DND-41 (cell line): ENCODE results near the gene RASAL1.
A peak's percentile ranks its signal among the peaks of the same experiment; 100 is the strongest.

Experiments used
- ATAC-seq: fragments of 200-7000 bp; cut with Tn5 transposase; 3 replicates; pipeline ENCODE4 v1.9.1; 2021; ENCODE audit warnings: low read depth; ENCODE audit not compliant: insufficient read depth
- DNase-seq: peaks from one replicate; pipeline ENCODE4 v3.0.0-alpha.2; 2020
- H2AFZ ChIP-seq: 2 replicates; pipeline ENCODE4 v1.6.0; 2012; ENCODE audit warnings: low read depth, low read length
- H3K27ac ChIP-seq: 2 replicates; pipeline ENCODE4 v1.5.1; 2012; ENCODE audit warnings: low read length, inconsistent platforms
- H3K27me3 ChIP-seq: fragments of 200-600 bp; sonication (generic); 2 replicates; pipeline ENCODE4 v1.6.0; 2012; ENCODE audit warnings: low read length, mild to moderate bottlenecking, inconsistent platforms; ENCODE audit not compliant: insufficient read depth, poor library complexity
- H3K36me3 ChIP-seq: 2 replicates; pipeline ENCODE4 v1.5.1; 2012; ENCODE audit warnings: low read length, inconsistent platforms; ENCODE audit not compliant: insufficient read depth
- H3K4me1 ChIP-seq: 2 replicates; pipeline ENCODE4 v1.5.1; 2012; ENCODE audit warnings: mild to moderate bottlenecking, low read length; ENCODE audit not compliant: insufficient read depth
- H3K4me2 ChIP-seq: 2 replicates; pipeline ENCODE4 v1.6.0; 2012; ENCODE audit warnings: mild to moderate bottlenecking, moderate library complexity, low read length, inconsistent platforms; ENCODE audit not compliant: insufficient read depth
- H3K4me3 ChIP-seq, 2 experiments: fragments of 200-600 bp in 1 of 2; shearing (Covaris generic) in 1 of 2; 2 replicates each; pipeline ENCODE4 v1.5.1; 2012 to 2016; ENCODE audit warnings: inconsistent platforms in 2 of 2, low read length in 2 of 2, mild to moderate bottlenecking in 2 of 2, low read depth in 1 of 2, moderate library complexity in 1 of 2
- H3K79me2 ChIP-seq: 2 replicates; pipeline ENCODE4 v1.6.0; 2012; ENCODE audit warnings: low read length, inconsistent platforms; ENCODE audit not compliant: insufficient read depth
- H3K9ac ChIP-seq: 2 replicates; pipeline ENCODE4 v1.6.0; 2012; ENCODE audit warnings: low read depth, mild to moderate bottlenecking, inconsistent platforms, low read length, moderate library complexity
- H3K9me3 ChIP-seq: 2 replicates; pipeline ENCODE4 v1.5.1; 2012; ENCODE audit warnings: low read length, moderate library complexity, mild to moderate bottlenecking, inconsistent platforms; ENCODE audit not compliant: insufficient read depth, severe bottlenecking
- H4K20me1 ChIP-seq: 2 replicates; pipeline ENCODE4 v1.6.0; 2012; ENCODE audit warnings: low read length; ENCODE audit not compliant: insufficient read depth
- CTCF ChIP-seq: IDR thresholded peaks from 2 replicates; pipeline ENCODE4 v1.5.1; 2012; ENCODE audit warnings: borderline replicate concordance, low read length, moderate library complexity, mild to moderate bottlenecking; ENCODE audit not compliant: poor library complexity, severe bottlenecking; ENCODE audit errors: extremely low read depth
- EZH2 ChIP-seq: IDR thresholded peaks from 3 replicates; pipeline ENCODE4 v1.6.1; 2012; ENCODE audit warnings: borderline replicate concordance, low read depth, mild to moderate bottlenecking, moderate library complexity, low read length, inconsistent platforms; ENCODE audit not compliant: severe bottlenecking

Gene RASAL1

GRCh38 chr12:113082486-113083148, 52.9 kb downstream of the RASAL1 start:
- Histone ChIP-seq H3K27me3 (no peaks in the 10 kb centered on the region), H3K36me3 (peaks cover 89% of the 10 kb centered on the region), H4K20me1 (peaks cover 5% of the 10 kb centered on the region; the same call in 1 of the 2 replicates), H3K79me2 (peaks cover 83% of the 10 kb centered on the region), H3K9ac (peak overlapping the region; percentile 33; the same call in 1 of the 2 replicates), H3K4me1 (peaks cover 95% of the 10 kb centered on the region), H3K27ac (peak overlapping the region; percentile 95), H3K4me3 (no peak overlapping the region), H3K4me2 (no peak overlapping the region), H3K9me3 (no peaks in the 10 kb centered on the region), H2AFZ (no peak overlapping the region)
- TF ChIP-seq EZH2: no peak
- ATAC-seq (no peak), DNase-seq (no peak)

- Histone ChIP-seq H3K36me3 (peaks cover 89% of the 10 kb centered on the region), H3K27ac (peak overlapping the region; percentile 95), H3K4me2 (no peak overlapping the region), H3K27me3 (no peaks in the 10 kb centered on the region), H3K4me3 (no peak overlapping the region), H2AFZ (no peak overlapping the region), H4K20me1 (peaks cover 7% of the 10 kb centered on the region; the same call in 1 of the 2 replicates), H3K9me3 (no peaks in the 10 kb centered on the region), H3K79me2 (peaks cover 83% of the 10 kb centered on the region), H3K9ac (peak overlapping the region; percentile 12; the same call in 1 of the 2 replicates), H3K4me1 (peaks cover 95% of the 10 kb centered on the region)
- ATAC-seq (no peak), DNase-seq (no peak)
- no peak for TF ChIP-seq CTCF
- no peak for TF ChIP-seq EZH2
Measured at GRCh38 chr12:113081873-113082272, 53.7 kb downstream of the RASAL1 start.

GRCh38 chr12:113077859-113078255, 57.7 kb downstream of the RASAL1 start:
- H3K9ac ChIP-seq: no peak overlapping the region
- peaks cover 97% of the 10 kb centered on the region for H3K79me2 ChIP-seq
- no peak overlapping the region for H3K4me3 ChIP-seq
- no peak for ATAC-seq
- peaks cover 93% of the 10 kb centered on the region for H3K4me1 ChIP-seq
- no peak overlapping the region for H2AFZ ChIP-seq
- no peak for TF ChIP-seq EZH2
- TF ChIP-seq CTCF: no peak
- no peak for DNase-seq
- peak overlapping the region; percentile 61 for H3K27ac ChIP-seq
- peaks cover 97% of the 10 kb centered on the region for H3K36me3 ChIP-seq
- H4K20me1 ChIP-seq: peaks cover 37% of the 10 kb centered on the region
- no peaks in the 10 kb centered on the region for H3K27me3 ChIP-seq
- no peak overlapping the region for H3K4me2 ChIP-seq
- no peaks in the 10 kb centered on the region for H3K9me3 ChIP-seq

- no peak overlapping the region for H3K9ac ChIP-seq
- H3K27ac ChIP-seq: peak overlapping the region; percentile 57; the same call in 1 of the 2 replicates
- H2AFZ ChIP-seq: no peak overlapping the region
- H3K27me3 ChIP-seq: no peaks in the 10 kb centered on the region
- DNase-seq: no peak
- ATAC-seq: no peak
- TF ChIP-seq EZH2: no peak
- H3K4me1 ChIP-seq: peaks cover 93% of the 10 kb centered on the region
- H3K79me2 ChIP-seq: peaks cover 98% of the 10 kb centered on the region
- no peak overlapping the region for H3K4me3 ChIP-seq
- H3K9me3 ChIP-seq: no peaks in the 10 kb centered on the region
- H3K4me2 ChIP-seq: no peak overlapping the region
- peaks cover 40% of the 10 kb centered on the region for H4K20me1 ChIP-seq
- peaks cover 97% of the 10 kb centered on the region for H3K36me3 ChIP-seq
Measured at GRCh38 chr12:113077057-113077858, 58.3 kb downstream of the RASAL1 start.
